ENCODE results near the gene ZNF189.

GRCh38 chr9:101440714-101441230 is 42.1 kb downstream of the ZNF189 start:
- TF ChIP-seq POLR2AphosphoS5 (IDR thresholded peaks at IDR 0.05; ENCODE audit: low read depth, low read length) (no peak), POLR2A (IDR thresholded peaks at IDR 0.05; ENCODE audit: low read depth, low read length) (no peak), TAF1 (IDR thresholded peaks at IDR 0.05; ENCODE audit: low read depth, low read length) (no peak)

All from GM12891 (cell line).